Type B pancreatic cell (in vitro differentiated cells): ENCODE measurements around the gene PRDX6. TPM values are rescaled to one million over a fixed set of nuclear protein-coding genes. Genes with fewer than 3 reads are reported as not detected.

Experiments
- DNase-seq: peaks from one replicate; pipeline ENCODE4 v3.0.0; 2021; ENCODE audit warnings: mixed read lengths; ENCODE audit not compliant: unreplicated experiment; ENCODE audit errors: extremely low spot score
- H3K27ac Mint-ChIP-seq: 2 replicates; pipeline ENCODE4 v1.8.0; 2021; ENCODE audit warnings: mild to moderate bottlenecking, mixed read lengths
- H3K27me3 Mint-ChIP-seq: 2 replicates; pipeline ENCODE4 v1.8.0; 2021; ENCODE audit warnings: mixed read lengths
- H3K36me3 Mint-ChIP-seq: 2 replicates; pipeline ENCODE4 v1.8.0; 2021; ENCODE audit warnings: mixed read lengths
- H3K4me1 Mint-ChIP-seq: one replicate; pipeline ENCODE4 v1.8.0; 2021; ENCODE audit warnings: mixed read lengths; ENCODE audit not compliant: unreplicated experiment
- H3K4me3 Mint-ChIP-seq: 2 replicates; pipeline ENCODE4 v1.8.0; 2021; ENCODE audit warnings: mild to moderate bottlenecking, mixed read lengths
- H3K9me3 Mint-ChIP-seq: 2 replicates; pipeline ENCODE4 v1.8.0; 2021; ENCODE audit warnings: mixed read lengths
- long read RNA-seq: library from polyadenylated mRNA; unstranded; transcript quantifications from one replicate; pipeline ENCODE4 v2.0.0, GENCODE V29; 2020
- total RNA-seq: library from RNA; stranded (reverse); gene quantifications from 2 replicates; pipeline ENCODE4 v1.2.1, GENCODE V29; 2021; ENCODE audit warnings: low replicate concordance
- TF ChIP-seq, protein P1 (sequence below): fragments of 200-600 bp; sonication (generic); conservative IDR thresholded peaks from 2 replicates; pipeline ENCODE4 v1.5.0; 2021; ENCODE audit warnings: antibody characterized with exemption, mild to moderate bottlenecking

The PRDX6 gene, protein sequence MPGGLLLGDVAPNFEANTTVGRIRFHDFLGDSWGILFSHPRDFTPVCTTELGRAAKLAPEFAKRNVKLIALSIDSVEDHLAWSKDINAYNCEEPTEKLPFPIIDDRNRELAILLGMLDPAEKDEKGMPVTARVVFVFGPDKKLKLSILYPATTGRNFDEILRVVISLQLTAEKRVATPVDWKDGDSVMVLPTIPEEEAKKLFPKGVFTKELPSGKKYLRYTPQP
- total RNA-seq = 333 and 411 TPM in 2 replicates
- long read RNA-seq, transcript PRDX6-203 (4 exons, 859 nt) = minor isoform, 14 of 1,962 reads
- long read RNA-seq, transcript PRDX6-202 (2 exons, 809 nt) = minor isoform, 9 of 1,962 reads
- long read RNA-seq, transcript PRDX6-201 (5 exons, 1,751 nt) = major isoform, 1,888 of 1,962 reads
- long read RNA-seq, partial matches to known transcripts = 17 of 1,962 reads
- long read RNA-seq, other reads (novel, unspliced or antisense) = 34 of 1,962 reads

DNA sequence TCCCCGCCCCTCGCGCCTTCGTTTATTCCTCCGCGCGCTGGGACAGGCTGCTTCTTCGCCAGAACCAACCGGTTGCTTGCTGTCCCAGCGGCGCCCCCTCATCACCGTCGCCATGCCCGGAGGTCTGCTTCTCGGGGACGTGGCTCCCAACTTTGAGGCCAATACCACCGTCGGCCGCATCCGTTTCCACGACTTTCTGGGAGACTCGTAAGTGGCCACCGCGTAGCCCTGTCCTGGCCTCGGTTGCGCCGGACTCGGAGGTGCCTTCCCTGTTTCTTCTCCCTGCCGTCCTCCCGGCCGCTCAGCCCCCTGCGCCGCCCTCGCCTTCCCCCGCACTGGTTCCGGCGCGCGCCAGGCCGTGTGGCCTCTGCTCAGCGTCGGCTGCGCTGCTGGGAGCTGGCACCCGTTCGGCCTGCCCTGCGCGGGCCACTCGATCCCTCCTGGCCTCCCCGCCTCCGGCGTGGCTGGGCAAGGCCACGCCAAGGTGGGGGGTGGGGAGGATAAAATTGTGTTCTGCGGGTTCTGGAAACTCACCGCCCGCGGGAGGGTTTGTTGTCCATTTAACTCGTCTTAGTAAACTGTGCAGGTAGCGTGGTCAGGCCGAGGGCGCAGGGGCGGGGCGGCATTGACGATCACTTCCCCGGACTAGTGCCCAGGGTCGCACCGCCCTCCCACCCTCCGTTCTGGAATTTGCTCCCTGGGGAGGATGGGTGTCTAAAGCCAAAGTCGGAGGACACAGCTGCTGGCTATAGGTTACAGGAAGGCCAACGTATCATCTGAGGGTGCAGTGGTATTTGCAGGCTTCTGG is at the start of gene PRDX6:
Gene PRDX6, plus strand, starts transcription at position 50 of the 808 bp plus-strand sequence. Its CDS starts 63 bp downstream, at position 113.
- TF ChIP-seq, protein P1, sequence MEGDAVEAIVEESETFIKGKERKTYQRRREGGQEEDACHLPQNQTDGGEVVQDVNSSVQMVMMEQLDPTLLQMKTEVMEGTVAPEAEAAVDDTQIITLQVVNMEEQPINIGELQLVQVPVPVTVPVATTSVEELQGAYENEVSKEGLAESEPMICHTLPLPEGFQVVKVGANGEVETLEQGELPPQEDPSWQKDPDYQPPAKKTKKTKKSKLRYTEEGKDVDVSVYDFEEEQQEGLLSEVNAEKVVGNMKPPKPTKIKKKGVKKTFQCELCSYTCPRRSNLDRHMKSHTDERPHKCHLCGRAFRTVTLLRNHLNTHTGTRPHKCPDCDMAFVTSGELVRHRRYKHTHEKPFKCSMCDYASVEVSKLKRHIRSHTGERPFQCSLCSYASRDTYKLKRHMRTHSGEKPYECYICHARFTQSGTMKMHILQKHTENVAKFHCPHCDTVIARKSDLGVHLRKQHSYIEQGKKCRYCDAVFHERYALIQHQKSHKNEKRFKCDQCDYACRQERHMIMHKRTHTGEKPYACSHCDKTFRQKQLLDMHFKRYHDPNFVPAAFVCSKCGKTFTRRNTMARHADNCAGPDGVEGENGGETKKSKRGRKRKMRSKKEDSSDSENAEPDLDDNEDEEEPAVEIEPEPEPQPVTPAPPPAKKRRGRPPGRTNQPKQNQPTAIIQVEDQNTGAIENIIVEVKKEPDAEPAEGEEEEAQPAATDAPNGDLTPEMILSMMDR = peak; percentile 32
- Mint-ChIP-seq H3K27me3 (no peaks in the 10 kb centered on the region), H3K36me3 (peaks cover 32% of the 10 kb centered on the region), H3K4me1 (peaks cover 36% of the 10 kb centered on the region), H3K4me3 (peak within 1 kb of the TSS; percentile 95), H3K27ac (peak within 1 kb of the TSS; percentile 88), H3K9me3 (no peaks in the 10 kb centered on the region)
- peak; percentile 85 for DNase-seq

DNA sequence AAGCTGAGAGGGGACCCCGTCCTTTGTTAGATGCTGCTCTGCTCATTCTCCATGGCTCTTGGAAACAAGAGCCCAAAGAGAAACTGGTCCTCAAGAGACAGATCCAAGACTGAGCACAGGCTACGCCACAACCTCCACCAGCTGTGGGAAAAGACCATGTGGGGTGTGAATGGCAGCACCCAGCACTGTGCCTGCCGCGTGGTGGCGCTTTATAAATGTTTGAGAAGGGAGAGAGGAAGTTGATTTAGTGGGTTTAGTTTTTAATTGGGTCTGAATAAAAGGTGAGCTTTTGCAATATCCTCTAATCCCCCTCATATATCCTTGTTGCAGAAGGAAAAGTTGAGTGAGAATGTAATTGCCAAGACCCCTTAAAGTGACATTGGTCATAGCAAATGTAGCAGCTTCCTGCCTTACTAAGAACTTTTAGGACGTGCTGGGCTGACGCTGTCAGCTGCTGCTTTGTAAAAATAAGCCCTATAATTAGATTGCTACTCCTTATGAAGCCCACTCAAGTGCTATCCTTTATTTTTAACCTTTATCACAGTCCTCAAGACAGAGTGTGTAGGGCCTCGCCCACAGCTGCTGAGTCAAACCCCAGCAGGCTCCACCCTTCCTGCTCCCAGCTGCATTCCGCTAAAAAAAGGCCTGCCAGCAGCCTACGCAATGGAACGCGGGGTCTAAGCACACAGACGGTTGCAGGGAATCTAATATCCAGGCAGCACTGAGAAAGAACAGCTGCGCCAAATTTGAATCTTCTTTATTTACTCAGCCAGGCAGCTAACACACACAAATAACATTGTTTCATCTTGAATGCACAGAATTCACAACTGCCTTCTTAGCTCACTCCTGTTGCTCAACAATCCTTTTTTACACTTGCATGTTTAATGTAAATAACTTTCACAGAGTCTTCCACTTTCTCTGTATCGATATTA is 47.4 kb upstream of the PRDX6 start:
- Mint-ChIP-seq H3K27me3 (no peaks in the 10 kb centered on the region), H3K4me1 (peaks cover 29% of the 10 kb centered on the region), H3K9me3 (no peaks in the 10 kb centered on the region), H3K4me3 (peak overlapping the region; percentile 53), H3K27ac (peak overlapping the region; percentile 85), H3K36me3 (no peaks in the 10 kb centered on the region)
- no peak for DNase-seq
- TF ChIP-seq, protein P1 = peak; percentile 72

DNA sequence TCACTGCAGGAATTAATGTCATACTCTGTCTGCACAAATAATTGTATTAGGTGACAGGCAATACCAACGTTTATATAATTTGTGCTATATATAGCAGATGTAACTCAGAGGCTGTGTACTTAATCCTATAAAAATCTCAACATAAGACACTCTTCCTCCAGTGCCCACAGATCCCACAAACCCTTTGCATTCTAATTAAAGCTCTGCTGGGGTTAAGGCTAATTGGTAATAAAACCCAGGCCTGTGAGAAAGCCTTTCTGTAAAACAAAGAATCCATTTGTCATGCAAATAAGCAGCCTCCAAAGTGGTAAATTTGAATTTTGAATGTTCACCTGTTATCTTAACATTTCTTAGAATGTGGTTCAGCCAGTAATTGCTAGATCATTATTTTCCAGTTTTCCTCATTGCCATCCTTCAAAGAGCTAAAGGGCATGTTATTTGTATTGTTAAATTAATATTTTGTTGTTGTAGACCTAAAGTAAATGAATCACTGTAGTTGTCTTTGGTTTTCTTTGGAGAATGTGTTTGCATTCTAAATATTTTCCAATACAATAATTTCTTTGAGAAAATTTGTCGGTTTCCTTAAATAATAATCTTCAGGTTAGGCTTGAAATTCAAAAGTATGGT is 46.3 kb upstream of the PRDX6 start:
- peaks cover 24% of the 10 kb centered on the region for H3K4me1 Mint-ChIP-seq
- DNase-seq = no peak
- no peaks in the 10 kb centered on the region for H3K36me3 Mint-ChIP-seq
- no peak overlapping the region for H3K4me3 Mint-ChIP-seq
- no peaks in the 10 kb centered on the region for H3K9me3 Mint-ChIP-seq
- peak overlapping the region; percentile 85 for H3K27ac Mint-ChIP-seq
- TF ChIP-seq, protein P1 = no peak
- H3K27me3 Mint-ChIP-seq = no peaks in the 10 kb centered on the region

DNA sequence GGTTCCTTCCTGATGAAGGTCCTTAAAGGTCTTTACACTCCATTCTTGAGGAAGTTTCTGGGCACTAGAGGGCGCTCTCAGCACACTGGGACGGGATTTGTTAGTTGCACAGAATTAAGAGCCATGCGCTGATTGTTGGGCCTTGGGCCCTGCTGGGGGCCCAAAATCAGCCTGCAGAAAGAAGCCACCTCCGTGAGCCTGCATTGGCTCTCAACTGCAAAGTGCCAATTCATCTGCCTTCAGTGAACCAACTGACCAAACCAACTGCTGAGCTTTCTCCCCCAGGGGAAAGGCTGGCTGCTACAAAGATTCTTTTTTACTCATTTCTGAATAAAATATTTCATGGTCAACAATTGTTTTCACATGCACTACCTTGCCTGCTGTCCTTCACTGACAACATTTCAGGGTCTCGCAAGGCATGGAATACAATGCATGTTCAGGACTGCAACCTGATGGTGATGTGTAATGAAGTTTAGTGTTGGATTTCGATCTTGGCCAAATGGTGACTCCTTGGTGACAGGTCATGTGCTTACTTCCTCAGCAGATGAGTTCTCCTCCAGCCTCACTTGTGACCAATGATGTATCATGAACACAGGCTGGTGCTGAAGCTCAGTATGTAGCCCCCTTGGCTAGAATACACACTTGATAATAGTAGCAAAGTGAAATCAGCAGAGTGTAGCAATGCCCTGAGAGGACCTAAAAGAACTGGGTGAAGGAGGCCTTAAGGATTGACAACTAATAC is 45.7 kb upstream of the PRDX6 start:
- no peaks in the 10 kb centered on the region for H3K9me3 Mint-ChIP-seq
- H3K4me3 Mint-ChIP-seq = no peak overlapping the region
- TF ChIP-seq, protein P1 = peak; percentile 94

More for the DNA sequence above, 45.7 kb upstream of the PRDX6 start:
- H3K27me3 Mint-ChIP-seq = no peaks in the 10 kb centered on the region
- peak overlapping the region; percentile 85 for H3K27ac Mint-ChIP-seq
- H3K36me3 Mint-ChIP-seq = no peaks in the 10 kb centered on the region
- DNase-seq = peak; percentile 84
- H3K4me1 Mint-ChIP-seq = peaks cover 24% of the 10 kb centered on the region
